Measurements from ENCODE around the gene FBXW5.

DNA sequence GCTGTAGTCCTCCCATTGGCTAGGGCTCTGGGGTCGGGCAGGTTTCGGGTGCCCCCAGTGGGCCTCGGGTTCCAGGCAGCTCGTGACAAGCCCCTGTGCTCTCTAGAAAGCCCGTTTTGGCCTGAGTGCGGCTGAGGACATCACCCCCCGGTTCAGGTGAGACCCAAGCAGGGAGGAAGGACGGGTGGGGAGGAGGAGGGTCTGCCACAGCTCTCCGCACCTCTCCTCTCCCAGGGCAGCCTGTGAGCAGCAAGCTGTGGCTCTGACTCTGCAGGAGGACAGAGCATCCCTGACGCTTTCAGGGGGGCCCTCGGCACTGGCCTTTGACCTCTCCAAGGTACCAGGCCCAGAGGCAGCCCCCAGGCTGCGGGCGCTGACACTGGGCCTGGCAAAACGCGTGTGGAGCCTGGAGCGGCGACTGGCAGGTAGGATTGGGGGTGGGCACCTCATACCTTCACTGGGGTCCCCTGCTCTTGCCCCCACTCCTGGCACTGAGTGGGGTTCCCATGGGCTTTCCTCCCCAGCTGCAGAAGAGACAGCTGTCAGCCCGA is 48.4 kb upstream of the FBXW5 start:
- no peak for TF ChIP-seq REST (IDR thresholded peaks at IDR 0.05; ENCODE audit: insufficient read depth in 1 of 2, low read depth in 2 of 2, low read length in 1 of 2)
- no peak for TF ChIP-seq CTCF (IDR thresholded peaks at IDR 0.05)
- TF ChIP-seq TCF7L2 (IDR thresholded peaks at IDR 0.05; ENCODE audit: low read depth, low read length): no peak
- no peak for TF ChIP-seq POLR2AphosphoS5 (IDR thresholded peaks at IDR 0.05; ENCODE audit: low read depth, low read length)
- no peak for TF ChIP-seq SIN3A (IDR thresholded peaks at IDR 0.05; ENCODE audit: borderline replicate concordance, insufficient read depth, low read depth, low read length)
